Muscle layer of duodenum (tissue), 2 donors: Measurements from ENCODE around the gene PSG11.
"Not testable (repeated sequence)": the region's sequence is repeated elsewhere in the genome, so short reads cannot be mapped to it uniquely, and the experiment has no call there.

ENCODE experiments used
- H3K27ac ChIP-seq: one replicate; pipeline ENCODE4 v1.7.0; 2013; ENCODE audit warnings: mild to moderate bottlenecking, low read length
- H3K27me3 ChIP-seq: one replicate; pipeline ENCODE4 v1.7.0; 2013; ENCODE audit warnings: low read depth, mild to moderate bottlenecking, control low read depth, low read length
- H3K36me3 ChIP-seq, 2 donors: one replicate each; pipeline ENCODE4 v1.7.0; 2013; ENCODE audit warnings: low read length in 2 of 2, control low read depth in 1 of 2, mild to moderate bottlenecking in 1 of 2; ENCODE audit not compliant: insufficient read depth in 2 of 2, control insufficient read depth in 1 of 2
- H3K4me1 ChIP-seq, 2 donors: one replicate each; pipeline ENCODE4 v1.7.0; 2013; ENCODE audit warnings: low read length in 2 of 2, mild to moderate bottlenecking in 2 of 2, control low read depth in 1 of 2, moderate library complexity in 1 of 2; ENCODE audit not compliant: insufficient read depth in 2 of 2, control insufficient read depth in 1 of 2
- H3K4me3 ChIP-seq, 2 donors: one replicate each; pipeline ENCODE4 v1.7.0; 2013; ENCODE audit warnings: low read length in 2 of 2, low read depth in 1 of 2, mild to moderate bottlenecking in 1 of 2
- H3K9me3 ChIP-seq, 2 donors: one replicate each; pipeline ENCODE4 v1.7.0; 2013; ENCODE audit warnings: low read length in 2 of 2, control low read depth in 1 of 2, mild to moderate bottlenecking in 1 of 2; ENCODE audit not compliant: control insufficient read depth in 1 of 2
- donor health status: healthy.

Gene PSG11

DNA sequence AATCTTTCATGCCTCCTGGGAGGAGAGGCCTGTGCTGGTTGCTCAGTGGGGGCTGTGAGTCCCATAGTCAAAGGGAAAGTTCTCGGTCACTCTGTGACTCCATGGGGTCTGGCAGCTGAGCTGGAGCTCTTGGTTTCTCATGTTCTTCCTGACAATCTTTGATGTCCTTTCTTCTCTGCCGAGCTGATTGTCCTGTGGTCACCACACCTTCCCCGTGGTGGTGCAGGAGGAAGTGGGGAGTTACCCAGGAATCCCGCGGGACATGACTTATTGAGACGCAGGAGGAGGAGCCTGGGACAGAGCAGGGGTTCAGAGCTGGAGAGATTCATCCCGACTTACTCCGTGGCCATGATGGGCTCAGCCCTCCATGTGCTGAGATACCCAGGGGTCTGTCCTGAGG is 792 bp upstream of the PSG11 start:
- not testable (repeated sequence) for H3K36me3 ChIP-seq, H3K27me3 ChIP-seq, H3K4me3 ChIP-seq, H3K4me1 ChIP-seq, H3K9me3 ChIP-seq, H3K27ac ChIP-seq

DNA sequence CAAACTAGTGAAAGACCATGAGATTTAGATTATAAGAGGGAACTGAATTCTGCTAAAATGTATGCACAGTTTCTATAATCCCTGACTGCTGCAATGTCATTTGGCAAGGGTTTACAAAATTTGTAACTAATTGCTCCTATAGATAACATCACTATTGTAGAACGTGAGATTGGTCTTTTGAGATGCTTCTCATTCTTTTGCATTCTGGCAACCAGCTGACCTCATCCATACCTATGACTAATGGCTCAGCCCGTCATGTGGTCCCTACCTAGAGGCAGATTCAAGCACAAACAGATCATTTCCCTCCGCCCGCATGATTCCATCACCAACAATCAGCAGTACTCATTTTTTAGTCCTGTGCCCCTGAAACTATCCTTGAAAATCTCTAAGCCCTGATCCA is 4.2 kb downstream of the PSG11 start:
- not testable (repeated sequence) for H3K4me1 ChIP-seq, H3K9me3 ChIP-seq, H3K4me3 ChIP-seq, H3K27ac ChIP-seq, H3K27me3 ChIP-seq, H3K36me3 ChIP-seq

DNA sequence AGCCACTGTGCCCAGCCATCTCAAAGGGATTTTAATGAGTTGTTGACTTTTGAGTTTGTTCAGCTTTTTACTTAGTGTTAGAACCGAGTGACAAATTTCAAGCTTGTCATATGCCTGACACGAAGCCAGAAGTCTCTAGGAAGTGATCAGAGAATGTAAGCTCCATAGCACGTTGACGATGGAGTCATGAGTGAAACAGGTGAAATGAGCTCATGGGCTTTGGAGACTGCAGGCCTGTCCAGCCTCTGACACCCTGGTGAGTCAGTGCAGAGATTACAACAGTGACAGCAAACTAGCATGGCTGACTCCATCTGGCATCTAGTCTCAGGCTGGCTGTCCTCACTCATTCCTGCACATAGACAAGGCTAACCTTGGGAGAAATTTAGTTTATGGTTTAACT is 4.6 kb downstream of the PSG11 start:
- H3K9me3 ChIP-seq, H3K36me3 ChIP-seq, H3K27ac ChIP-seq: not testable (repeated sequence)

GRCh38 chr19:43019588-43019987 is 6.7 kb downstream of the PSG11 start:
- not testable (repeated sequence) for H3K4me3 ChIP-seq, H3K36me3 ChIP-seq, H3K9me3 ChIP-seq, H3K27ac ChIP-seq, H3K4me1 ChIP-seq, H3K27me3 ChIP-seq

More for the DNA sequence above, 4.6 kb downstream of the PSG11 start:
- H3K4me3 ChIP-seq, H3K4me1 ChIP-seq, H3K27me3 ChIP-seq: not testable (repeated sequence)

DNA sequence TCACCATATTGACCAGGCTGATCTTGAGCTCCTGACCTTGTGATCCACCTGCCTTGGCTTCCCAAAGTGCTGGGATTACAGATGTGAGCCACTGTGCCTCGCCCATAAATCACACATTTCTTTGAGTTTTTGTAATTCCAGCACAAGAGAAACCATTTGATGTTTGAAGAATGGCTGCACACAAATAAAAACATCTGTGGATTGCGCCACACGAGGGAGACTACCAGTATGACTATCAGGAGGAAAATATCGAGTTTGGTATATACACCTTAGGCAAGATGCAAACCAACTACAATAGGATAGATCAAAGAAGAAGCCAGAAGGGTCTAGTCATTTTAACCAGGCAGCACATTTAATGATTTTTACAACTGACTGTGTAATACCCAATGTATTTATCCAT is 20.4 kb downstream of the PSG11 start:
- not testable (repeated sequence) for H3K9me3 ChIP-seq, H3K4me1 ChIP-seq, H3K27ac ChIP-seq, H3K4me3 ChIP-seq, H3K27me3 ChIP-seq, H3K36me3 ChIP-seq

GRCh38 chr19:43004846-43005245 is 21.4 kb downstream of the PSG11 start:
- not testable (repeated sequence) for H3K4me1 ChIP-seq, H3K4me3 ChIP-seq, H3K9me3 ChIP-seq, H3K27me3 ChIP-seq, H3K27ac ChIP-seq, H3K36me3 ChIP-seq

DNA sequence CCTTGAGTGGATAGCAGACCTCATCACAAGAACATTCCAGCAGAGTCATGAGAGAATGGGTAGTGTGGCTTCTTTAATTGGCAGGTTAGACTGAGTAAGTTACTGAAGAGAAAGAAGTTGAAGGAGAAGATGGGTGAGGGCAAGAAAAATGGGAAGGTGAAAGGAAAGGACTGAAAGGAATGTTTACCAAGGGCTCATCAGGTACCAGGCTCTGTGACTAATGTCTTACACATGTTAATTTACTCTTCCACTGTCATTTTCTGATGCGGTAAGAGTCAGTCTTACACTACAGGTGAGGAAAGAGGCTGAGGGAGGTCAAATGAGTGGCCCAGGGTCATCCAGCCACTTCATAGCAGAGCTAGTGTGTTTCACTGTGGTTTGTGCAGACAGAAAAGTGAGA is 22.6 kb downstream of the PSG11 start:
- H3K4me3 ChIP-seq, H3K9me3 ChIP-seq, H3K27ac ChIP-seq, H3K27me3 ChIP-seq, H3K4me1 ChIP-seq, H3K36me3 ChIP-seq: not testable (repeated sequence)

DNA sequence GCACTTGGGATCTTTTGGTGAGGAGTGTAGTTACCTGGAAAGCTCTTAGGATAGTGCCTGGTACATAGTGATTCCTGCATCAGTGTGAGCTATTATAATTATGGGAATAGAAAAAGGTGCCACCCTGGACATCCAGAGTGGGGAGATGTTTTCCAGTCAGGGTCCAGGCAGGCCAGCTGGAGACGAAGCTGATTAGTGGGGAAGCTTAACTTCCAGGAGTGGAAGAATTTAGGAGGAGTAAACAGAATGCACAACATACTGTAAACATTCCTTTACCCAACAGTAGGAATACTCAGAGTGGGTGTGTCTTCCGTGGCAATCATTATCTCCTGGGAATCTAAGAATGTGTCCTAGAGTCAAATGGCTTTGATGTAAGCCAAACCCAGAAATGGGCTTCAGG is 23.3 kb downstream of the PSG11 start:
- not testable (repeated sequence) for H3K9me3 ChIP-seq, H3K36me3 ChIP-seq, H3K27ac ChIP-seq, H3K4me3 ChIP-seq, H3K4me1 ChIP-seq, H3K27me3 ChIP-seq

DNA sequence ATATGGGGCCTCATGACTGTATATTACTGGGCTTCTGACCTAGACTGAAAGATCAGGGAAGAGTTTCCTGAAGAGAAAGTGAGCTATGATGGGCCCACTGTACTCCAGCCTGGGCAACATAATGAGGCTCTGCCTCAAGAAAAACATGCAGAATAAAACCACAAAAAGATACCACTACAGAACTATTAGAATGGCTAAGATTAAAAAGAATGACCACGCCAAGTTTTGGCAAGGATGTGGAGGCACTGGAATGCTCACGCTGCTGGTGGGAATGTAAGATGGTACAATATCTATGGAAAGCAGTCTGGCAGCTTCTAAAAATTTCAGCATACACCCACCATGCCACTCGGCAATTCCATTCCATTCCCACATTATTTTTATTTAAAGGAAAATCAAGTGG is 30.1 kb downstream of the PSG11 start:
- not testable (repeated sequence) for H3K4me3 ChIP-seq

GRCh38 chr19:42992029-42992604 is 34.2 kb downstream of the PSG11 start:
- H3K4me3 ChIP-seq, H3K4me1 ChIP-seq, H3K36me3 ChIP-seq, H3K27ac ChIP-seq, H3K9me3 ChIP-seq, H3K27me3 ChIP-seq: not testable (repeated sequence)

More for the DNA sequence above, 30.1 kb downstream of the PSG11 start:
- H3K36me3 ChIP-seq, H3K27ac ChIP-seq, H3K4me1 ChIP-seq, H3K27me3 ChIP-seq, H3K9me3 ChIP-seq: not testable (repeated sequence)

GRCh38 chr19:42989851-42990250 is 36.4 kb downstream of the PSG11 start:
- Histone ChIP-seq H3K36me3 (no peaks in the 10 kb centered on the region), H3K9me3 (no peaks in the 10 kb centered on the region), H3K4me3 (no peak overlapping the region), H3K27me3 (no peaks in the 10 kb centered on the region), H3K27ac (no peak overlapping the region), H3K4me1 (no peaks in the 10 kb centered on the region)

GRCh38 chr19:42989186-42989585 is 37.1 kb downstream of the PSG11 start:
- H3K36me3 ChIP-seq, H3K27me3 ChIP-seq, H3K4me3 ChIP-seq, H3K4me1 ChIP-seq, H3K27ac ChIP-seq, H3K9me3 ChIP-seq: not testable (repeated sequence)
